ENCODE results near the gene ELN. TPM values are rescaled to one million over a fixed set of nuclear protein-coding genes. Genes with fewer than 3 reads are reported as not detected.

ELN gene
- total and polyA plus RNA-seq, 9 of the 15 experiments (the other 6 are each of a cell fraction or from before 2014, with no cell fraction given): 0.20 TPM; not detected in 8

DNA sequence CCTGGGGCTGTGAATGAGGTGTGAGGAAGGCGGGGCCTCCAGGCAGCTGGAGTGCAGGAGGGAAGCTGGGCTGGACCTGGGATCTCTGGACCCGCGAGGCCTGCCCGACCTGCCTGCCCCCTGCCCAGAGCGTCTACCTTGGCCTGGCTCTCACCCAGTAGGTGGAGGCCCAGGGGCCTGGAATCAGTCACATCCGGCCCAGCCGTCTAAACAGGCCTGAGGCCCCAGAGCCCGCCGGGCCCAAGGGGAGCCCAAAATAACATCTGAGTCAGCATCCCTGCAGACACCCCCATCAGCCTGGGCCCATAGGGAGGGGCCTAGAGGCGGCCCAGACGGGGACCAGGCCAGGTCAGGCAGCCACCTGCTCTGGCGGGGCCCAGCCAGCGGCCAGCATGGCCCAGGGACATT is 15.1 kb upstream of the ELN start:
- Histone ChIP-seq H2AFZ (ENCODE audit: low read depth, low read length) (no peak overlapping the region), H3K27me3 (ENCODE audit: control insufficient read depth in 2 of 2, insufficient read depth in 2 of 2, low read length in 2 of 2) (peaks cover 16 to 66% of the 10 kb centered on the region in 2 experiments; a peak in 4 of 5 replicates), H3K36me3 (ENCODE audit: control insufficient read depth, insufficient read depth, low read length) (no peaks in the 10 kb centered on the region), H4K20me1 (replicated peaks; ENCODE audit: control insufficient read depth, insufficient read depth, low read length) (peaks cover 10% of the 10 kb centered on the region), H3K79me2 (ENCODE audit: control insufficient read depth, insufficient read depth, low read length) (no peaks in the 10 kb centered on the region), H3K9me1 (ENCODE audit: control insufficient read depth, insufficient read depth, low read length) (no peaks in the 10 kb centered on the region), H3K4me2 (ENCODE audit: insufficient read depth, low read length) (no peak overlapping the region), H3K9ac (ENCODE audit: insufficient read depth in 1 of 2, low read depth in 2 of 2, low read length in 2 of 2) (peak overlapping the region in 1 of 2 experiments; percentile 17; a peak in 1 of 4 replicates), H3K4me1 (replicated peaks in 1 of 2; ENCODE audit: control insufficient read depth in 2 of 2, insufficient read depth in 2 of 2, low read length in 2 of 2) (peaks cover 0 to 16% of the 10 kb centered on the region in 2 experiments; a peak in 2 of 5 replicates), H3K9me3 (replicated peaks; ENCODE audit: control insufficient read depth, insufficient read depth, low read depth, low read length) (no peaks in the 10 kb centered on the region), H3K4me3 (no peak overlapping the region), H3K27ac (ENCODE audit: extremely low read depth, low read depth, low read length) (no peak overlapping the region)
- intact Hi-C loops (cut with micrococcal nuclease): no loop called here
- ATAC-seq (peak; percentile 19), DNase-seq (ENCODE audit: extremely low read depth in 1 of 4, low spot score in 3 of 4) (peak in 3 of 4 experiments; percentile 30 to 53 (median 50)), FAIRE-seq (no peak)
- 10% methylated on average over 13 of the region's 13 CpGs for WGBS (ENCODE audit: insufficient coverage, low coverage, missing lambda C conversion rate)
- CTCF ChIA-PET (ENCODE audit: low intra/inter-chr PET ratio): no interaction called here
- no TSS peak for BruUV-seq (replicated peaks)
- in situ Hi-C loops (cut with MboI): no loop called here
- POLR2A ChIA-PET: no interaction called here
- TF ChIP-seq, protein P1, sequence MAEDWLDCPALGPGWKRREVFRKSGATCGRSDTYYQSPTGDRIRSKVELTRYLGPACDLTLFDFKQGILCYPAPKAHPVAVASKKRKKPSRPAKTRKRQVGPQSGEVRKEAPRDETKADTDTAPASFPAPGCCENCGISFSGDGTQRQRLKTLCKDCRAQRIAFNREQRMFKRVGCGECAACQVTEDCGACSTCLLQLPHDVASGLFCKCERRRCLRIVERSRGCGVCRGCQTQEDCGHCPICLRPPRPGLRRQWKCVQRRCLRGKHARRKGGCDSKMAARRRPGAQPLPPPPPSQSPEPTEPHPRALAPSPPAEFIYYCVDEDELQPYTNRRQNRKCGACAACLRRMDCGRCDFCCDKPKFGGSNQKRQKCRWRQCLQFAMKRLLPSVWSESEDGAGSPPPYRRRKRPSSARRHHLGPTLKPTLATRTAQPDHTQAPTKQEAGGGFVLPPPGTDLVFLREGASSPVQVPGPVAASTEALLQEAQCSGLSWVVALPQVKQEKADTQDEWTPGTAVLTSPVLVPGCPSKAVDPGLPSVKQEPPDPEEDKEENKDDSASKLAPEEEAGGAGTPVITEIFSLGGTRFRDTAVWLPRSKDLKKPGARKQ (CRISPR knock-in tag; IDR thresholded peaks at IDR 0.05): no peak
- TF ChIP-seq MAFK (IDR thresholded peaks at IDR 0.05; ENCODE audit: low read length) (peak; percentile 6; the same call in 1 of the 2 replicates), XRCC3 (IDR thresholded peaks at IDR 0.05) (no peak), HMGN3 (IDR thresholded peaks at IDR 0.05; ENCODE audit: borderline replicate concordance, extremely low read depth, insufficient read length, low read depth, low read length) (peak; percentile 27), ZNF3 (CRISPR knock-in tag; IDR thresholded peaks at IDR 0.05) (no peak), ZKSCAN8 (CRISPR knock-in tag; IDR thresholded peaks at IDR 0.05) (no peak), MEF2A (IDR thresholded peaks at IDR 0.05; ENCODE audit: control insufficient read depth, low read depth, low read length) (peak; percentile 84), ZNF143 (CRISPR knock-in tag; IDR thresholded peaks at IDR 0.05) (no peak), ZNF134 (CRISPR knock-in tag; conservative IDR thresholded peaks at IDR 0.05) (no peak), MEF2D (tag; conservative IDR thresholded peaks at IDR 0.05; ENCODE audit: low read depth) (peak; percentile 60; the same call in 1 of the 2 replicates), ZNF764 (CRISPR knock-in tag; IDR thresholded peaks at IDR 0.05; ENCODE audit: low read depth) (no peak), CBX2 (IDR thresholded peaks at IDR 0.05; ENCODE audit: insufficient read depth, low read length, poor library complexity, severe bottlenecking) (no peak), CCNT2 (IDR thresholded peaks at IDR 0.05; ENCODE audit: borderline replicate concordance, extremely low read depth, insufficient read length, low read depth, low read length) (no peak)
- TF ChIP-seq, protein P2, sequence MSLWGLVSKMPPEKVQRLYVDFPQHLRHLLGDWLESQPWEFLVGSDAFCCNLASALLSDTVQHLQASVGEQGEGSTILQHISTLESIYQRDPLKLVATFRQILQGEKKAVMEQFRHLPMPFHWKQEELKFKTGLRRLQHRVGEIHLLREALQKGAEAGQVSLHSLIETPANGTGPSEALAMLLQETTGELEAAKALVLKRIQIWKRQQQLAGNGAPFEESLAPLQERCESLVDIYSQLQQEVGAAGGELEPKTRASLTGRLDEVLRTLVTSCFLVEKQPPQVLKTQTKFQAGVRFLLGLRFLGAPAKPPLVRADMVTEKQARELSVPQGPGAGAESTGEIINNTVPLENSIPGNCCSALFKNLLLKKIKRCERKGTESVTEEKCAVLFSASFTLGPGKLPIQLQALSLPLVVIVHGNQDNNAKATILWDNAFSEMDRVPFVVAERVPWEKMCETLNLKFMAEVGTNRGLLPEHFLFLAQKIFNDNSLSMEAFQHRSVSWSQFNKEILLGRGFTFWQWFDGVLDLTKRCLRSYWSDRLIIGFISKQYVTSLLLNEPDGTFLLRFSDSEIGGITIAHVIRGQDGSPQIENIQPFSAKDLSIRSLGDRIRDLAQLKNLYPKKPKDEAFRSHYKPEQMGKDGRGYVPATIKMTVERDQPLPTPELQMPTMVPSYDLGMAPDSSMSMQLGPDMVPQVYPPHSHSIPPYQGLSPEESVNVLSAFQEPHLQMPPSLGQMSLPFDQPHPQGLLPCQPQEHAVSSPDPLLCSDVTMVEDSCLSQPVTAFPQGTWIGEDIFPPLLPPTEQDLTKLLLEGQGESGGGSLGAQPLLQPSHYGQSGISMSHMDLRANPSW (CRISPR knock-in tag; IDR thresholded peaks at IDR 0.05): no peak
- TF ChIP-seq, protein P3, sequence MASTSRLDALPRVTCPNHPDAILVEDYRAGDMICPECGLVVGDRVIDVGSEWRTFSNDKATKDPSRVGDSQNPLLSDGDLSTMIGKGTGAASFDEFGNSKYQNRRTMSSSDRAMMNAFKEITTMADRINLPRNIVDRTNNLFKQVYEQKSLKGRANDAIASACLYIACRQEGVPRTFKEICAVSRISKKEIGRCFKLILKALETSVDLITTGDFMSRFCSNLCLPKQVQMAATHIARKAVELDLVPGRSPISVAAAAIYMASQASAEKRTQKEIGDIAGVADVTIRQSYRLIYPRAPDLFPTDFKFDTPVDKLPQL (IDR thresholded peaks at IDR 0.05; ENCODE audit: extremely low read depth, insufficient read length): no peak
- TF ChIP-seq, protein P4, sequence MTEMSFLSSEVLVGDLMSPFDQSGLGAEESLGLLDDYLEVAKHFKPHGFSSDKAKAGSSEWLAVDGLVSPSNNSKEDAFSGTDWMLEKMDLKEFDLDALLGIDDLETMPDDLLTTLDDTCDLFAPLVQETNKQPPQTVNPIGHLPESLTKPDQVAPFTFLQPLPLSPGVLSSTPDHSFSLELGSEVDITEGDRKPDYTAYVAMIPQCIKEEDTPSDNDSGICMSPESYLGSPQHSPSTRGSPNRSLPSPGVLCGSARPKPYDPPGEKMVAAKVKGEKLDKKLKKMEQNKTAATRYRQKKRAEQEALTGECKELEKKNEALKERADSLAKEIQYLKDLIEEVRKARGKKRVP (CRISPR knock-in tag; IDR thresholded peaks at IDR 0.05): no peak
